WI38 (cell line): ENCODE measurements around the gene DOP1A.

Source experiments
- H3K4me3 ChIP-seq: 2 replicates; pipeline ENCODE4 v1.5.1; 2011; ENCODE audit warnings: low read depth, mild to moderate bottlenecking, control low read depth, low read length
- CTCF ChIP-seq: IDR thresholded peaks from 2 replicates; pipeline ENCODE4 v1.5.1; 2012; ENCODE audit warnings: low read depth, mild to moderate bottlenecking, control low read depth, low read length

The DOP1A gene

DNA sequence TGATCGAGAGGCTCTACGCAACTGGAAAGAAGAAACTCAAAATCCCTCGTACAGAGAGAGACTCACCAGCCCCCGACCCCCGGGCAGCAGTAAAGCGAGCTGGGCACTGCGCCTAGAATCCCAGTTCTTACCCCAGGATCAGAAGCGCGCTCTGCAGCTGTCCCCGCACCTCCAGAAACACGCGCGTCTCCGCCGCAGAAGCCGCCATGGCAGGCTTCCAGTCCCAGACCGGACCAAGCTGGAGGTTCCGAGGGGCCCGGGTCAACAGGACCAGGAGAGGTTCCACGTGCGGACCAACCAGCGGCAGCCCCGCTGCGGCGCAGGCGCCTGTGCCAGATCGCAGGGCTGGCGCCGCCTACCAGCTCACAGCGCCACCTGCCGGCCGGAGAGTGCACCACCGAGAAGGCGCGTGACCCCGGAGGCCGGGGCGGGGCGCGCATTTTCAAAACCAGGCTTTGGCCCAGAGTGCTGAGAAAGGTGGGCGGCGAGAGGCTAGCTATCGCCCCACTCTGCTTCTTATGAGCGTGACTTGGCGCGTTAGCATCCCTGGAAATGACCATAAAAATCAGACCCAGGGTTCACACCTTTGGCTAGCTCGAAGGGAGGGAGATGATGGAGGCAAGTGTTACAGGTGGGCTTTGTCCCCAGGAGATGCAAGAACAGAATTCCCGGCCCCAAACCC lies 1.8 kb upstream of the DOP1A start, which contains the start of gene UBE3D:
Gene UBE3D, minus strand, starts transcription at position 331 of the 682 bp plus-strand sequence. Its CDS starts 123 bp downstream, at position 208.
- TF ChIP-seq CTCF = peak; percentile 84
- H3K4me3 ChIP-seq = peak within 1 kb of the TSS; percentile 85

DNA sequence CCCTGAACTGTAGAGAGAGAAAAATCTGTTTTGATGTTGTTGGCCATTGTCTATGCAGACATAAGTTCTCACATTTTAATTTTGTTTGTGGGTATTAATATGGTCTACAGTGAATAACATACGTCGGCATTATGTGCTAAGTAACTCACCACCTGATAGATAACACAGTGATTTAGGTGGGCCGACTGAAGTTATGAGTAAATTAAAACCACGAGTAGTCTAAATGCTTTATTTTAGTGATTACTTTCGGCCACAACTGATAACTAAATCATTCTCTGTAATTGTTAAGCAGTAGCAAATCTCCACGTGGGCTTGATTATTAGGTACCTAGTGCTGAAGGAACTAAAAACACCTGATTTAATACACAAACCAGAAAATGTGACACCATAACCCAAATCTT lies 1.1 kb downstream of the DOP1A start:
- H3K4me3 ChIP-seq = peak overlapping the region; percentile 90
- TF ChIP-seq CTCF = no peak

GRCh38 chr6:83069633-83070032 lies 2.2 kb downstream of the DOP1A start:
- H3K4me3 ChIP-seq = no peak overlapping the region

DNA sequence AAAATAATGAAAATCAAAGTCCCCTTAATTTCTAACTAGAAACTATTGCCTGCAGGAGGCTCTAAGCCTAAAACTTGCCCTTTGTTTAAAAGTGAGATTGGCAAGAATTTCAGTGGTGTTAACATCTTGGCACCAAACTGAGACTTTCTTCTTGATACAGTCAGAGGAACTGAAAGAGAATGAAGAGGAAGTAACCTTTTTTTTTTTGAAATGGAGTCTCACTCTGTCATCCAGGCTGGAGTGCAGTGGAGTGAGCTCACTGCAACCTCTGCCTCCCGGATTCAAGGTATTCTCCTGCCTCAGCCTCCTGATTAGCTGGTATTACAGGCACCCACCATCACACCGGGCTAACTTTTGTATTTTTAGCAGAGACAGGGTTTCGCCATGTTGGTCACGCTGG lies 3.6 kb downstream of the DOP1A start:
- TF ChIP-seq CTCF = no peak
- no peak overlapping the region for H3K4me3 ChIP-seq

More at GRCh38 chr6:83069633-83070032, 2.2 kb downstream of the DOP1A start:
- no peak for TF ChIP-seq CTCF

DNA sequence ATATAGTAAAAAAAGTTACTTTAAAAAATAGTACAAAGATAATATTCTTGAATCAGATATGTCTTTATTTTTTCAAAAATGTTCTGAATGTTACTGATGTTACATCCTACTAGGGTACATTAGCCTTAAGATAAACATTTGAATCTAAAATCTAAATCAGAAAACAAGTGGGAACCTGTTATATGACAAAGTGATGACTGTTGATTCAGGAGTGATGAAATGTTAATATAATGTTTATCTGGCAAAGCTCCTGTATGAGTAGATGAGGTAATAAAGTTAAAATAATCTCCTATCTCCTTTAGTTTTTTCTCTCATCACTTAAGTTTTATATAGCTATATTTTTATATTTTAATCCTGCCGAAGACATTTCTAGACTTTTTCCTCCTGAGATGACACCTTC lies 4.2 kb downstream of the DOP1A start:
- no peak for TF ChIP-seq CTCF
- H3K4me3 ChIP-seq = no peak overlapping the region

DNA sequence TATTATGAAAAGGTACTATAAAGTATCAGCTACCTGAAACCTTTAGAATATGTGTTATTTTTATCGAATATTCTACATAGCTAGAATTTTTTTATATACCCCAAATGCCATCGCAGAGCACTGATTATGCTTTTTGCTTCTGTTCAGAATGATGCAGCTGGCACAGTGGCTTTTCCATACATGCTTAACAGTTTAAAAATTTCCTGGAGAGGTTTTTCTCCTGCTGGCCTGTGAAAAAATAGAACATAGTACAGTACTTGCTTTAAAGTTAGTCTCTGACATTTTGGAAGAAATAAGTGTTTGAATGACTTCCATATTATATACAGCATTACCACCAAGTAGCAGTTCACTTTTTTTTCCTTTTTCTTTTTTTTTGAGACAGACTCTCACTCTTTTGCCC lies 5.3 kb downstream of the DOP1A start:
- TF ChIP-seq CTCF = no peak

GRCh38 chr6:83073615-83074014 lies 6.1 kb downstream of the DOP1A start:
- no peak for TF ChIP-seq CTCF
- H3K4me3 ChIP-seq = no peak overlapping the region

More for the DNA sequence above, 5.3 kb downstream of the DOP1A start:
- no peak overlapping the region for H3K4me3 ChIP-seq
